GM12864 (cell line): ENCODE results near the gene ANTXRL.
"Not testable (repeated sequence)": the region's sequence is repeated elsewhere in the genome, so short reads cannot be mapped to it uniquely, and the experiment has no call there.

Experiments
- DNase-seq: peaks from one replicate; pipeline ENCODE4 v3.0.0-alpha.2; 2011; ENCODE audit warnings: low read depth
- H3K4me3 ChIP-seq: 2 replicates; pipeline ENCODE4 v1.5.1; 2011; ENCODE audit warnings: mild to moderate bottlenecking, low read depth, low read length, control low read depth
- TF ChIP-seq, protein P1 (sequence below): IDR thresholded peaks from 2 replicates; pipeline ENCODE4 v1.5.1; 2011; ENCODE audit warnings: low read depth, mild to moderate bottlenecking, moderate library complexity, low read length, control low read depth, inconsistent platforms; ENCODE audit errors: missing control alignments

ANTXRL gene

DNA sequence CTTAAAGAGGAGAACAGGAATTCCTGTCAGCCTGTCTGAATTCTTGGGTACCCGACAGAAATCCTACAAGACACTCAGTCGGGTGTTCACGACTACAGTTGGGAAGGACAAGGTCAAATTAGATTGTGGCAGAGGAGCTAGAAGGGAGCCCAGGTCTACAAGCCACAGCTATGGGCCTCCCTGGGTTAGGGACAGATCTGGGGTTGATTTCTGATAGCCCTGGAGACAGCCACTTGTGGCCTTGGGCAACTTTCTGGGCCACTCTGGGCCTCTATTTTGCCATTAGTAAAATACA lies 39.7 kb upstream of the ANTXRL start:
- TF ChIP-seq, protein P1, sequence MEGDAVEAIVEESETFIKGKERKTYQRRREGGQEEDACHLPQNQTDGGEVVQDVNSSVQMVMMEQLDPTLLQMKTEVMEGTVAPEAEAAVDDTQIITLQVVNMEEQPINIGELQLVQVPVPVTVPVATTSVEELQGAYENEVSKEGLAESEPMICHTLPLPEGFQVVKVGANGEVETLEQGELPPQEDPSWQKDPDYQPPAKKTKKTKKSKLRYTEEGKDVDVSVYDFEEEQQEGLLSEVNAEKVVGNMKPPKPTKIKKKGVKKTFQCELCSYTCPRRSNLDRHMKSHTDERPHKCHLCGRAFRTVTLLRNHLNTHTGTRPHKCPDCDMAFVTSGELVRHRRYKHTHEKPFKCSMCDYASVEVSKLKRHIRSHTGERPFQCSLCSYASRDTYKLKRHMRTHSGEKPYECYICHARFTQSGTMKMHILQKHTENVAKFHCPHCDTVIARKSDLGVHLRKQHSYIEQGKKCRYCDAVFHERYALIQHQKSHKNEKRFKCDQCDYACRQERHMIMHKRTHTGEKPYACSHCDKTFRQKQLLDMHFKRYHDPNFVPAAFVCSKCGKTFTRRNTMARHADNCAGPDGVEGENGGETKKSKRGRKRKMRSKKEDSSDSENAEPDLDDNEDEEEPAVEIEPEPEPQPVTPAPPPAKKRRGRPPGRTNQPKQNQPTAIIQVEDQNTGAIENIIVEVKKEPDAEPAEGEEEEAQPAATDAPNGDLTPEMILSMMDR, result no peak
- DNase-seq, result no peak
- no peak overlapping the region for H3K4me3 ChIP-seq

DNA sequence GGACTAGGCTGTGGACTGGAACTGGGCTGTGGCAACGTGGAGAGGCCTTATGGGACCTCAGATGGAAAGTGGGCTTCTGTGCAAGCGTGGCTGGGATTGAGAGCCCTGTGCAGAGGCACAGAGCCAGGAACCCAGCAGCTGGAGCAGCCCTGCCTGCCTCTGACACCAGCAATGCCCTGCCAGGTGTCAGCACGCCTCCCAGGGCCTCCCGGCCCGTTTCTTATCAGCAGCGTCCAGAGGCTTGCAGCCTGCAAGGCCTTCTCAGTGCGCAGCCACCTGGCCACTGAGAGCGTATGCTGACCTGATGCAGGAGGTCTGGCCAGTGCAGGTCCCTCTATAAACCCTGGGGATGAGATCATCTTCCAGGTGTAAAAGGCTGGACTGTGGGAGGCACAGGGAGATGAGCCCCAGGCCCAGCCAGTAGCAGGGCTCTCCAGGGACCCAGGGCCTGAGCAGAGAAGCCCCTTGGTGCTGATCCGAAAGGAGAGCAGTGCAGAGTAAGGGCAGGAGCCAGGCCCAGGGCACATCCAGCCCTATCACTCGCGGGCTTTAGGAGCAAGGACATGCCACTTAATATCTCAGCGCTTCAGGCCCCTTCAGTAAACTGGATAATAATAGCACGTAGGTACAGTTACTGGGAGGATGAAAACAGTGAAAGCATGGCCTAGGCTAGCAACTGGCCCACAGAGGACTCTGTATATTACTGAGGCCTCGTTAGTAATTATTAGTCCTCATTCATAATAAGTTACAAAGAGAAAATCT lies 38.8 kb upstream of the ANTXRL start:
- TF ChIP-seq, protein P1, result no peak
- no peak overlapping the region for H3K4me3 ChIP-seq
- no peak for DNase-seq

DNA sequence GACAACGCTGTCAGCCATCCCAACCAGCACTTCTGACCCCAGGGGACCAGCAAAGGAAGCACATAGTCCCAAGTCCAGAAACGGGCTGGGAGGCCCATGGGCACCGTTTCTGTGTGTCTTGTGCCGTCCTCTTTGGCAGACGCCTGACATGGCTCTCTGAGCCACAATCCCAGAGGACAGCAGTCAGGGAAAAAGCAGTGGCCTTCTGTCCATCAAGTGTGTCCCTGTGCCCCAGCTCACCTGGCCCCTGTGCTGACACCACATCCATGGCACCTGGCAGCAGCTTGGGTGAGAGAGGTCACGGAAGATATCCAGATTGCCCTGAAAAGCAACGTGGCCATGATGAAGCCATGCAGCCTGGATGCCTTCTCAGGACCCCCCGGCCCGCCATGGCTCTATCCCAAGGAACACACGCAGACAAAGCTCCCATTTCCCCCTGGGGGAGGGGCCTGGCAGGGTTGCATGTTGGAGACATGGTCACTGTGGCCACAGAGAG lies 38.1 kb upstream of the ANTXRL start:
- no peak for DNase-seq
- TF ChIP-seq, protein P1, result no peak
- no peak overlapping the region for H3K4me3 ChIP-seq

DNA sequence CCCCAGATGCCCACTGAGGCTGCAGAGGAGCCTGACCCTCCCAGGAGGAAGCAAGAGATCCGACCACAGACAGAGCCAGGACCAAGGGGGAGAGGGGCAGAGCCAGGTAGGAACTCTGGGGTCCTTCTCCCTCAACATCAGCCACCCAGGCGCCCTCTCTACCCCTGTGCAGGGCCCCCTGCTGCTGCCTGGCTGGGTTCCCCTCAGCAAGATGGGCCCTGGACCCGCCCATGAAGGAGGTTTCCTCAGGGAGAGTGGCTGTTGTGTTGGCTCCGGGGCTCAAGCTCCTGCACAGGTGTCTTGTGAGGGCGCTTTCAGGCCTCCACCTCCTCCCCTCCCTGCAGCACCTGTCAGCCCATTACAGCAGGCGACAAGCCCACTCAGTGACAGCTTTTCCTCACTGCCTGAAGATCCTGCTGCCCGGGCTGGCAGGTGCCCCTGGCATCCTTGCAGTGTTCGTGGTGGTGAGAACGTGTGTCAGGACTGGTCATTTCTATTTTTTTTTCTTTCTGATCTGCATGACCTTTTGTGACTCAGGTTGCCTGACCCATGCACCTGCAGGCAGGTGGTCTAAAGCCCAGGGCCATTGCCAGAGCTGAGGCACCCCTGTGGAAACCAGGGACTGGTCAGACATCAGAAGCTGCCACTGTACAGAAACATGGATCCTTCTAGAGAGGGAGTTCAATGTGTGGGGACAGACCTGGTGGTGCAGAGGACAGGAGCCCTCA lies 37.0 kb upstream of the ANTXRL start:
- not testable (repeated sequence) for H3K4me3 ChIP-seq, DNase-seq

DNA sequence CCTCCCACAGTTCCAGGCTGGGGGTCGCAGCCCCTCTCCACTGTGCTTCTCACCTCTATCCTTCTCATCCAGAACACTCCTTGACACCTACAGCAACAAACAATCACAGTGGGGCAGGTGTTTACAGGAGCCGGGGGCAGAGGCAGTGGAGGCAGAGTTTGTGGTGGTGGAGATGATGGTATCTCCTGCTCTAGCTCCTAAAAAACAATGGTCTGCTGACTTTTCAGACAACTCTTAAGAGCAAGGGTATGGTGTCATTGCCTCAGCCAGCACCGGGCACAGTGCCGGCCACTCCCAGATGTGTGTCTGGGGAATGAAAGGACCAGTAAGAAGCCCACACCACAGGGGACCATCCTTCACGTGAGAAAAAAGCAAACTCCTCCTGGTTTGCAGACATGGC lies 36.3 kb upstream of the ANTXRL start:
- H3K4me3 ChIP-seq, result no peak overlapping the region
- TF ChIP-seq, protein P1, result no peak
- DNase-seq, result no peak

DNA sequence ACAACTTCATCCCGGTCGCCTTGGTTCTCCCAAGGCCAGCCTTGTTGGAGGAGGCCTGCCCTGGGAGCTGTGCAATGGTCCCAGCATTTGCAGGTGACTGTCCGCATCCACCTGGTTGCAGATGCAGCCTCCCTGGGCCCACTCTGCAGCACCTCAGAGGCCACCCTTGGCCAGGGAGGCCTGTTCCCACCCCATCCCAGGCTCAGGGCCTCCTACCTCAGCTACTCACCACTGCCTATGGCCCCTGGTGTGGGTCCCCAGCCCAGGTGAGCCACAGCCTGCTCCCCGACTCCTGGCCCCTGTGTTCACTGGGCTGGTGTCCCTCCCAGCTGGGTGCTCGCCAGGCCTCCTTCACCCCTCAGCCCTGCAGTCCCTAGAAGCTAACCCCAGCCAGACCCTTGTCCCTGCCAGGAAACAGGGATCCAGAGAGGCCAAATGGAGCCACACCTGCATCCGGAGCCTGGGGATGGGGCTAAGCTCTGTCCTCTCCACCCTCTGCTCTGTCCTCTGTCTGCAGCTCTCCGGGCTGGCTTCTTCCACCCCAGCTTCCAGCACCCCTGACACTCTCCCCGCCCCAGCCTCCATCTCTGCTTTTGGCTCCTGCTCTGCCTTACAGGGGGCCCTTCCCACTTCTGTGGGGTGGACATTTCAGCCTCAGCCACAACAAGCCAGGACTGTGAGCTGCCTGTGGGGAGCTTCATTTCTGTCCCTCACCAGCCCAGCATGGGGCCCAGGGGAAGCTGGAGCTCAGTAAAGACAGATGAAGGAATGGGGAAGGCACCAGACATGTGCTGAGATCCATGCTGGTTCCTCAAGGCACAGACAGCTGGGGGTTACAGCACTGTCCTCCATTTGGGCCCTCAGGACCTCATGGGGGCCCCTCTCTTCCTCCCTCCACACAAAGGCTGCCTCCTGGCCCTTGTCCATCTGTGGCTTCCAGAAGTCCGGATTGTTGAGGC lies 35.6 kb upstream of the ANTXRL start:
- H3K4me3 ChIP-seq, result no peak overlapping the region
- DNase-seq, result no peak
- TF ChIP-seq, protein P1, result no peak
